HepG2 (cell line): Measurements from ENCODE around the gene SLC35B2. TPM values are rescaled to one million over a fixed set of nuclear protein-coding genes. Genes with fewer than 3 reads are reported as not detected.
A peak's percentile ranks its signal among the peaks of the same experiment; 100 is the strongest.

Experiments
- DMAP1 ChIP-seq: IDR thresholded peaks from 2 replicates; pipeline ENCODE4 v1.6.1; 2016
- FLYWCH1 ChIP-seq: sonication (generic); formaldehyde crosslinking; IDR thresholded peaks from 2 replicates; pipeline ENCODE4 v1.8.1; 2023; ENCODE audit warnings: mild to moderate bottlenecking, missing genetic modification reagents
- GABPA ChIP-seq, 2 experiments: IDR thresholded peaks; 2 replicates each; pipeline ENCODE4 v1.6.1; 2011 to 2016; ENCODE audit warnings: low read depth in 2 of 2, low read length in 1 of 2, missing biosample characterization in 1 of 2, missing genetic modification characterization in 1 of 2
- GATA4 ChIP-seq: sonication (generic); IDR thresholded peaks from 2 replicates; pipeline ENCODE4 v1.6.1; 2016; ENCODE audit warnings: antibody characterized with exemption, low read depth, borderline replicate concordance
- KMT2B ChIP-seq: IDR thresholded peaks from 2 replicates; pipeline ENCODE4 v1.6.1; 2016; ENCODE audit warnings: missing genetic modification reagents, missing compliant biosample characterization
- MEIS2 ChIP-seq: sonication (generic); formaldehyde crosslinking; IDR thresholded peaks from 2 replicates; pipeline ENCODE4 v1.9.0; 2021; ENCODE audit warnings: mild to moderate bottlenecking, missing genetic modification reagents
- MIER3 ChIP-seq: IDR thresholded peaks from 2 replicates; pipeline ENCODE4 v1.6.1; 2016; ENCODE audit warnings: missing compliant biosample characterization, borderline replicate concordance
- SALL1 ChIP-seq: sonication (generic); formaldehyde crosslinking; IDR thresholded peaks from 2 replicates; pipeline ENCODE4 v1.8.0; 2022; ENCODE audit warnings: mild to moderate bottlenecking, missing genetic modification reagents
- SMAD3 ChIP-seq: sonication (generic); formaldehyde crosslinking; IDR thresholded peaks from 2 replicates; pipeline ENCODE4 v1.4.0; 2020; ENCODE audit warnings: missing genetic modification reagents
- SMARCE1 ChIP-seq: fragments of 450-650 bp; IDR thresholded peaks from 2 replicates; pipeline ENCODE4 v1.6.1; 2017; ENCODE audit warnings: borderline replicate concordance
- SP1 ChIP-seq, 2 experiments: fragments of 450-650 bp in 1 of 2; sonication (generic) in 1 of 2; formaldehyde crosslinking in 1 of 2; IDR thresholded peaks; 2 replicates each; pipeline versions ENCODE4 v1.4.0 to v1.6.1; 2016 to 2020; ENCODE audit warnings: missing genetic modification reagents in 1 of 2
- YY1 ChIP-seq: IDR thresholded peaks from 2 replicates; pipeline ENCODE4 v1.6.1; 2011; ENCODE audit warnings: low read length, low read depth, moderate library complexity, mild to moderate bottlenecking; ENCODE audit not compliant: insufficient read depth, insufficient replicate concordance
- ZIK1 ChIP-seq: sonication (generic); formaldehyde crosslinking; IDR thresholded peaks from 2 replicates; pipeline ENCODE4 v1.5.0; 2020; ENCODE audit warnings: mild to moderate bottlenecking, low read depth, missing genetic modification reagents, borderline replicate concordance
- ZNF12 ChIP-seq: sonication (generic); formaldehyde crosslinking; IDR thresholded peaks from 2 replicates; pipeline ENCODE4 v1.5.0; 2020; ENCODE audit warnings: missing genetic modification reagents
- ZNF207 ChIP-seq: fragments of 450-650 bp; IDR thresholded peaks from 2 replicates; pipeline ENCODE4 v1.6.1; 2016; ENCODE audit warnings: antibody characterized with exemption, borderline replicate concordance
- ZNF558 ChIP-seq: sonication (generic); formaldehyde crosslinking; IDR thresholded peaks from 2 replicates; pipeline ENCODE4 v1.9.0; 2022; ENCODE audit warnings: mild to moderate bottlenecking, missing genetic modification reagents, borderline replicate concordance
- ZNF772 ChIP-seq: sonication (generic); formaldehyde crosslinking; IDR thresholded peaks from 2 replicates; pipeline ENCODE4 v1.5.0; 2020; ENCODE audit warnings: mild to moderate bottlenecking, missing genetic modification reagents
- ZNF841 ChIP-seq: sonication (generic); formaldehyde crosslinking; IDR thresholded peaks from 2 replicates; pipeline ENCODE4 v1.8.1; 2023; ENCODE audit warnings: missing genetic modification reagents, borderline replicate concordance
- polyA plus RNA-seq, 8 experiments: library from polyadenylated mRNA; depleted of rRNA in 3 of 8; stranded (reverse) in 7 of 8; unstranded in 1 of 8; fragments of >200 nt; fragmentation: Illumina TruSeq in 4 of 8; extraction: Trizol in 4 of 8; gene quantifications; 2 replicates each; pipeline versions ENCODE4 v1.2.1 to v1.2.3, GENCODE V29; 2011 to 2016; ENCODE audit warnings: low read depth in 4 of 8, missing spikeins in 1 of 8, mixed read lengths in 1 of 8; ENCODE audit not compliant: insufficient read depth in 1 of 8
- total RNA-seq, 5 experiments: library from RNA; depleted of rRNA; stranded (reverse); fragments of >200 nt; fragmentation: Illumina TruSeq; extraction: Trizol; gene quantifications; 2 replicates each; pipeline ENCODE4 v1.2.3, GENCODE V29; 2016; ENCODE audit warnings: low read depth in 1 of 5
- TF ChIP-seq, protein P1 (sequence below): IDR thresholded peaks from 2 replicates; pipeline ENCODE4 v1.4.0; 2020; ENCODE audit warnings: mild to moderate bottlenecking, missing genetic modification reagents
- TF ChIP-seq, protein P2 (sequence below): sonication (generic); formaldehyde crosslinking; IDR thresholded peaks from 2 replicates; pipeline ENCODE4 v1.4.0; 2020; ENCODE audit warnings: missing genetic modification reagents
- TF ChIP-seq, protein P3 (sequence below): sonication (generic); formaldehyde crosslinking; IDR thresholded peaks from 2 replicates; pipeline ENCODE4 v1.4.0; 2020; ENCODE audit warnings: missing genetic modification reagents, borderline replicate concordance

SLC35B2 gene
- total and polyA plus RNA-seq, 2 of the 13 experiments (the other 11 are each of a cell fraction or from before 2014, with no cell fraction given) = 61.1 to 148 TPM

DNA sequence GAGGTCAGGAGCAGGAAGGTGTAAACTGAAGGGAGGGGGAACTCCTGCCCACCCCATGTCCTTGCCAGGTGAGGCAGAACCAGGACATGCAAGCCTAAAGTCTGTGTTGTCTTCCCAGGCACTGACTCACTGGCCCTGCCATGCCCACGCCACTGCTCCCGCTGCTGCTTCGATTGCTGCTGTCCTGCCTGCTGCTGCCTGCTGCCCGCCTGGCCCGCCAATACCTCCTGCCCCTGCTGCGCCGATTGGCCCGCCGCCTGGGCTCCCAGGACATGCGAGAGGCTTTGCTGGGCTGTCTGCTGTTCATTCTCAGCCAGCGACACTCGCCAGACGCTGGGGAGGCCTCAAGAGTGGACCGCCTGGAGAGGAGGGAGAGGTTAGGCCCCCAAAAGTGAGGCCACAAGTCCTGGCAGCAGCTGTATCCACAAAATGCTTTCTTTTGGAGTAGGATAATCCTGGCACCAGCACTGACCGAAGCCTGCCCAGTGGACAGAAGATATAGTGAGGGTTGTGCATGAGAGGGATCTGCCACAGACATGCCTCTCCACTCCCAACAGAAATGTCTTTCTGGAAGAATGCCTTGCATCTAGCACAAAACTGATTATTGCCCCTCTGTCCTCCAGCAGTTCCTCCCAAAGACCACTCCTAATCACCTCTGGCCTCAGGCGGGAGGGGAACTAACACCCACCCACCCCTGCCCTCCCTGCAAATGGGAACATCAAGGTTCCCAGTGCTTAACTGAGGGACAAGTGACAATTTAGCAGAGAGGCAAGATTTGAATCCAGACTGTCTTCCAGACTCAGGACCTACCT, 39.8 kb downstream of the SLC35B2 start (continued):
- TF ChIP-seq, protein P1, sequence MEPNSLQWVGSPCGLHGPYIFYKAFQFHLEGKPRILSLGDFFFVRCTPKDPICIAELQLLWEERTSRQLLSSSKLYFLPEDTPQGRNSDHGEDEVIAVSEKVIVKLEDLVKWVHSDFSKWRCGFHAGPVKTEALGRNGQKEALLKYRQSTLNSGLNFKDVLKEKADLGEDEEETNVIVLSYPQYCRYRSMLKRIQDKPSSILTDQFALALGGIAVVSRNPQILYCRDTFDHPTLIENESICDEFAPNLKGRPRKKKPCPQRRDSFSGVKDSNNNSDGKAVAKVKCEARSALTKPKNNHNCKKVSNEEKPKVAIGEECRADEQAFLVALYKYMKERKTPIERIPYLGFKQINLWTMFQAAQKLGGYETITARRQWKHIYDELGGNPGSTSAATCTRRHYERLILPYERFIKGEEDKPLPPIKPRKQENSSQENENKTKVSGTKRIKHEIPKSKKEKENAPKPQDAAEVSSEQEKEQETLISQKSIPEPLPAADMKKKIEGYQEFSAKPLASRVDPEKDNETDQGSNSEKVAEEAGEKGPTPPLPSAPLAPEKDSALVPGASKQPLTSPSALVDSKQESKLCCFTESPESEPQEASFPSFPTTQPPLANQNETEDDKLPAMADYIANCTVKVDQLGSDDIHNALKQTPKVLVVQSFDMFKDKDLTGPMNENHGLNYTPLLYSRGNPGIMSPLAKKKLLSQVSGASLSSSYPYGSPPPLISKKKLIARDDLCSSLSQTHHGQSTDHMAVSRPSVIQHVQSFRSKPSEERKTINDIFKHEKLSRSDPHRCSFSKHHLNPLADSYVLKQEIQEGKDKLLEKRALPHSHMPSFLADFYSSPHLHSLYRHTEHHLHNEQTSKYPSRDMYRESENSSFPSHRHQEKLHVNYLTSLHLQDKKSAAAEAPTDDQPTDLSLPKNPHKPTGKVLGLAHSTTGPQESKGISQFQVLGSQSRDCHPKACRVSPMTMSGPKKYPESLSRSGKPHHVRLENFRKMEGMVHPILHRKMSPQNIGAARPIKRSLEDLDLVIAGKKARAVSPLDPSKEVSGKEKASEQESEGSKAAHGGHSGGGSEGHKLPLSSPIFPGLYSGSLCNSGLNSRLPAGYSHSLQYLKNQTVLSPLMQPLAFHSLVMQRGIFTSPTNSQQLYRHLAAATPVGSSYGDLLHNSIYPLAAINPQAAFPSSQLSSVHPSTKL (CRISPR knock-in tag) = no peak
- TF ChIP-seq ZNF207 (no peak), SMAD3 (no peak), KMT2B (CRISPR knock-in tag) (no peak), MEIS2 (no peak), SMARCE1 (no peak), YY1 (no peak), GABPA (IDR thresholded peaks at IDR 0.05; ENCODE audit: low read depth, low read length) (no peak), GABPA (CRISPR knock-in tag; IDR thresholded peaks at IDR 0.05; ENCODE audit: low read depth) (no peak), MIER3 (CRISPR knock-in tag) (no peak), GATA4 (no peak), ZNF841 (CRISPR knock-in tag) (no peak), ZIK1 (CRISPR knock-in tag) (no peak), SP1 (IDR thresholded peaks at IDR 0.05) (no peak), SP1 (CRISPR knock-in tag; IDR thresholded peaks at IDR 0.05) (no peak), SALL1 (peak; percentile 39; the same call in 1 of the 2 replicates), ZNF558 (CRISPR knock-in tag) (no peak), ZNF12 (CRISPR knock-in tag) (no peak), ZNF772 (CRISPR knock-in tag) (peak; percentile 15; the same call in 1 of the 2 replicates), DMAP1 (CRISPR knock-in tag) (no peak), FLYWCH1 (CRISPR knock-in tag) (no peak)
- TF ChIP-seq, protein P2, sequence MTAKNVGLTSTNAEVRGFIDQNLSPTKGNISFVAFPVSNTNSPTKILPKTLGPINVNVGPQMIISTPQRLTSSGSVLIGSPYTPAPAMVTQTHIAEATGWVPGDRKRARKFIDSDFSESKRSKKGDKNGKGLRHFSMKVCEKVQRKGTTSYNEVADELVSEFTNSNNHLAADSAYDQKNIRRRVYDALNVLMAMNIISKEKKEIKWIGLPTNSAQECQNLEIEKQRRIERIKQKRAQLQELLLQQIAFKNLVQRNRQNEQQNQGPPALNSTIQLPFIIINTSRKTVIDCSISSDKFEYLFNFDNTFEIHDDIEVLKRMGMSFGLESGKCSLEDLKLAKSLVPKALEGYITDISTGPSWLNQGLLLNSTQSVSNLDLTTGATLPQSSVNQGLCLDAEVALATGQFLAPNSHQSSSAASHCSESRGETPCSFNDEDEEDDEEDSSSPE (CRISPR knock-in tag) = 0 out of 2 replicates have a peak, but pooled peaks have one; percentile 50
- TF ChIP-seq, protein P3, sequence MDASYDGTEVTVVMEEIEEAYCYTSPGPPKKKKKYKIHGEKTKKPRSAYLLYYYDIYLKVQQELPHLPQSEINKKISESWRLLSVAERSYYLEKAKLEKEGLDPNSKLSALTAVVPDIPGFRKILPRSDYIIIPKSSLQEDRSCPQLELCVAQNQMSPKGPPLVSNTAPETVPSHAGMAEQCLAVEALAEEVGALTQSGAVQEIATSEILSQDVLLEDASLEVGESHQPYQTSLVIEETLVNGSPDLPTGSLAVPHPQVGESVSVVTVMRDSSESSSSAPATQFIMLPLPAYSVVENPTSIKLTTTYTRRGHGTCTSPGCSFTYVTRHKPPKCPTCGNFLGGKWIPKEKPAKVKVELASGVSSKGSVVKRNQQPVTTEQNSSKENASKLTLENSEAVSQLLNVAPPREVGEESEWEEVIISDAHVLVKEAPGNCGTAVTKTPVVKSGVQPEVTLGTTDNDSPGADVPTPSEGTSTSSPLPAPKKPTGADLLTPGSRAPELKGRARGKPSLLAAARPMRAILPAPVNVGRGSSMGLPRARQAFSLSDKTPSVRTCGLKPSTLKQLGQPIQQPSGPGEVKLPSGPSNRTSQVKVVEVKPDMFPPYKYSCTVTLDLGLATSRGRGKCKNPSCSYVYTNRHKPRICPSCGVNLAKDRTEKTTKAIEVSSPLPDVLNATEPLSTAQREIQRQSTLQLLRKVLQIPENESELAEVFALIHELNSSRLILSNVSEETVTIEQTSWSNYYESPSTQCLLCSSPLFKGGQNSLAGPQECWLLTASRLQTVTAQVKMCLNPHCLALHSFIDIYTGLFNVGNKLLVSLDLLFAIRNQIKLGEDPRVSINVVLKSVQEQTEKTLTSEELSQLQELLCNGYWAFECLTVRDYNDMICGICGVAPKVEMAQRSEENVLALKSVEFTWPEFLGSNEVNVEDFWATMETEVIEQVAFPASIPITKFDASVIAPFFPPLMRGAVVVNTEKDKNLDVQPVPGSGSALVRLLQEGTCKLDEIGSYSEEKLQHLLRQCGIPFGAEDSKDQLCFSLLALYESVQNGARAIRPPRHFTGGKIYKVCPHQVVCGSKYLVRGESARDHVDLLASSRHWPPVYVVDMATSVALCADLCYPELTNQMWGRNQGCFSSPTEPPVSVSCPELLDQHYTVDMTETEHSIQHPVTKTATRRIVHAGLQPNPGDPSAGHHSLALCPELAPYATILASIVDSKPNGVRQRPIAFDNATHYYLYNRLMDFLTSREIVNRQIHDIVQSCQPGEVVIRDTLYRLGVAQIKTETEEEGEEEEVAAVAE (CRISPR knock-in tag) = no peak
